Measurements from ENCODE around the gene ITGAE.

ITGAE gene

DNA sequence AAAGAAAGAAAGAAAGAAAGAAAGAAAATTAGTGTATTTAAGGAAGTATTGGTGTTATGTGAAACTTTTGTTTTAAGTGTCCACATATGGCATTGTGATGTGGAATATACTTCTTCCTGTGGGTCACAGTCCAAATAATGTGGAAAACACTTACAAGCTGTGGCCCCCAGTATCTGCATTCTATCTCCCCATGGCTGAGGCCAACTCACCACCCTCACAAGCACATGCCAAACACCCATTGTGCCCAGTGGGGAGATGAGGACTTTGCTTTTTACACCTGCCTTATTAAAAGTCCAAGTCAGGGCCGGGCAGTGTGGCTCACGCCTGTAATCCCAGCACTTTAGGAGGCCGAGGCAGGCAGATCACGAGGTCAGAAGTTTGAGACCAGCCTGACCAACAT lies 101.0 kb downstream of the ITGAE start:
- H3K4me3 ChIP-seq (ENCODE audit: control insufficient read depth, low read depth, low read length), result no peak overlapping the region
- TF ChIP-seq, protein P1, sequence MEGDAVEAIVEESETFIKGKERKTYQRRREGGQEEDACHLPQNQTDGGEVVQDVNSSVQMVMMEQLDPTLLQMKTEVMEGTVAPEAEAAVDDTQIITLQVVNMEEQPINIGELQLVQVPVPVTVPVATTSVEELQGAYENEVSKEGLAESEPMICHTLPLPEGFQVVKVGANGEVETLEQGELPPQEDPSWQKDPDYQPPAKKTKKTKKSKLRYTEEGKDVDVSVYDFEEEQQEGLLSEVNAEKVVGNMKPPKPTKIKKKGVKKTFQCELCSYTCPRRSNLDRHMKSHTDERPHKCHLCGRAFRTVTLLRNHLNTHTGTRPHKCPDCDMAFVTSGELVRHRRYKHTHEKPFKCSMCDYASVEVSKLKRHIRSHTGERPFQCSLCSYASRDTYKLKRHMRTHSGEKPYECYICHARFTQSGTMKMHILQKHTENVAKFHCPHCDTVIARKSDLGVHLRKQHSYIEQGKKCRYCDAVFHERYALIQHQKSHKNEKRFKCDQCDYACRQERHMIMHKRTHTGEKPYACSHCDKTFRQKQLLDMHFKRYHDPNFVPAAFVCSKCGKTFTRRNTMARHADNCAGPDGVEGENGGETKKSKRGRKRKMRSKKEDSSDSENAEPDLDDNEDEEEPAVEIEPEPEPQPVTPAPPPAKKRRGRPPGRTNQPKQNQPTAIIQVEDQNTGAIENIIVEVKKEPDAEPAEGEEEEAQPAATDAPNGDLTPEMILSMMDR (IDR thresholded peaks at IDR 0.05; ENCODE audit: control insufficient read depth, insufficient read depth, low read depth, low read length, missing control alignments), result no peak
- DNase-seq (ENCODE audit: low read depth), result no peak

GRCh38 chr17:3698139-3698538 lies 102.8 kb downstream of the ITGAE start:
- no peak overlapping the region for H3K4me3 ChIP-seq (ENCODE audit: control insufficient read depth, low read depth, low read length)
- DNase-seq (ENCODE audit: low read depth), result no peak
- TF ChIP-seq, protein P1 (IDR thresholded peaks at IDR 0.05; ENCODE audit: control insufficient read depth, insufficient read depth, low read depth, low read length, missing control alignments), result no peak

DNA sequence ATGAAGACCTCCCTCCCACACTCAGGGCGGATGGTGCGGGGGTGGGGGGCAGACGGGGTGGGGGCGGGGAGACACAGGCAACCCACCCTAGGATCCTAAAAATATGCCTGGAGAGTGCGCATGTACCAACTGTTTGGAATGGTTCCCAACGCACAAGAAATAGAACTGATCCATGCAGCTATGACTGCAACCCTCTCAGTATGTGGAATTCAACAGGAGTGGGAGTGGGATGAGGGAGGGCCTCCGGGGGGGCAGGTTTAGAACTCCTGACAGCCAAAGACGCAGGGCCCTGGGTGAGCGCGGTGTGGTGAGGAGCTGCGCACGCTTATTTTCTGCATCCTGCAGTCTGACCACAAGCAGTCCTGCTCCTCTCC lies 103.9 kb downstream of the ITGAE start:
- TF ChIP-seq, protein P1 (IDR thresholded peaks at IDR 0.05; ENCODE audit: control insufficient read depth, insufficient read depth, low read depth, low read length, missing control alignments), result no peak
- no peak for DNase-seq (ENCODE audit: low read depth)
- H3K4me3 ChIP-seq (ENCODE audit: control insufficient read depth, low read depth, low read length), result no peak overlapping the region

- H3K4me3 ChIP-seq (ENCODE audit: control insufficient read depth, low read depth, low read length), result peak within 1 kb of the TSS; percentile 56
- no peak for DNase-seq (ENCODE audit: low read depth)
These were observed 105.1 kb downstream of the ITGAE start, which contains the start of gene P2RX5 for GRCh38 chr17:3695723-3696411. Gene P2RX5 (minus strand): TSS chr17:3696155. CDS start chr17:3696005, 150 bp downstream.

GRCh38 chr17:3695129-3695722 lies 105.8 kb downstream of the ITGAE start:
- TF ChIP-seq, protein P1 (IDR thresholded peaks at IDR 0.05; ENCODE audit: control insufficient read depth, insufficient read depth, low read depth, low read length, missing control alignments), result no peak
- peak overlapping the region; percentile 56 for H3K4me3 ChIP-seq (ENCODE audit: control insufficient read depth, low read depth, low read length)
- DNase-seq (ENCODE audit: low read depth), result no peak

More at GRCh38 chr17:3695723-3696411, 105.1 kb downstream of the ITGAE start, which contains the start of gene P2RX5:
- TF ChIP-seq, protein P1 (IDR thresholded peaks at IDR 0.05; ENCODE audit: control insufficient read depth, insufficient read depth, low read depth, low read length, missing control alignments), result no peak

DNA sequence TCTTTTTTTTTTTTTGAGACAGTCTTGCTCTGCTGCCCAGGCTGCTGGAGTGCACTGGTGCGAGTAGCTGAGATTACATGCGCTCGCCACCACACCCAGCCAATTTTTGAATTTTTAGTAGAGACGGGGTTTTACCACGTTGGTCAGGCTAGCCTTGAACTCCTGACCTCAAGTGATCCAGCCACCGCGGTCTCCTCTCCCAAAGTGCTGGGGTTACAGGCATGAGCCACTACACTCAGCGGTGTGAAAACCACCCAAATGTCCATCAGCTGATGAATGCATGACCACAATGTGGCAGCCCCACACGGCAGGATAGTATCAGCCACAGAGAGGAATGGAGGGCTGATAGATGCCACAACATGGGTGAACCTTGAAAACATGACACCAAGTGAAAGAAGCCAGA lies 107.2 kb downstream of the ITGAE start:
- no peak overlapping the region for H3K4me3 ChIP-seq (ENCODE audit: control insufficient read depth, low read depth, low read length)
- TF ChIP-seq, protein P1 (IDR thresholded peaks at IDR 0.05; ENCODE audit: control insufficient read depth, insufficient read depth, low read depth, low read length, missing control alignments), result no peak
- no peak for DNase-seq (ENCODE audit: low read depth)
